ENCODE data around the gene LGR5.
"Not testable (repeated sequence)": the region's sequence is repeated elsewhere in the genome, so short reads cannot be mapped to it uniquely, and the experiment has no call there.

LGR5 gene

DNA sequence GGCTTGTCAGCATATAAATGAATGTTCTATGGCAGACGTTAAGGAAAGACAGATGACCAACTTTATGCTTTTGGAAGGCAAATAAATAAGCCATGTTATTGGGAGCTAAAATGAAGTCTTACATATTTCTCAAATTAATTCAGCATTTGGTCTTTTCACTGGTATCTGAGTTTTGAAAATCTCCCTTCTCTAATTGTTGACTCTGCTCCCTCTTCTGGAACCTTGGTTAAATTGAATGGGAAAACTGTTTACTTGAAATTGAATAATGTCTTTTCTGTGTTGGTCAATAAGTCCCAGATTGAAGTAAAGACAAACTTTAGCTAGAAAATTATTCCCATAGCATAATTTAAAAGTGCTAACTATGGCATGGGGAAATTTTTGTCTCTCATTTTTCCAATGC, 38.7 kb downstream of the LGR5 start:
- no peak for DNase-seq

DNA sequence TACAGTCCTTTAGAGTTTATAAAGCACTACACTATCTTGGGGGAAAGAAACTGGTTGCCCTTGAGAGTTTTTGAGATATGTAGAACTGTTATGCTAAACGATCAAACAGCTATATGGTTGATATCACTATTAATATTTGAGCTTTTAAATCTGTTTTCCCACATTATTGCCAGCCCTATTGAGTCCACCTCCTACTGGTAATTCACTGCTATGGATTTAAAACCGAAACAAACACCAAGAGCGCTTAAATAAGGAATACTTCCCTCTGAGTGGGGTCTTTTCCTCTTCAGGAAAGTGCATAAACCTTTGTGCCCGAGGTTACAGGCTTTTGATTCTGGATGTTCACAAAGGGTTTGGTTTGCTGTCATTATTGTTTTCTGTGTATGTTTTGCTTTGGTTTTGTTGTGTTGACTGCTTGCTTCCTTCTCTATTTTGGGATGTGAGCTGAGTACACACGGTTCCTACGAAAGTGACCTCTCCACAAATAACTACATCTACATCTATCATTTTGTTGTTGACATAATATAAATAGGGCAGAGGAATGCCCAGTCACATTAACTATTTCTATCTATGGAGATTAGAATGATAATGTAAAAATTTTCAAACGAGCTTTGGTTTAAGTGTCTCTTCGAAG, 44.8 kb downstream of the LGR5 start:
- no peak for DNase-seq

GRCh38 chr12:71490844-71491243, 51.2 kb downstream of the LGR5 start:
- DNase-seq = not testable (repeated sequence)

DNA sequence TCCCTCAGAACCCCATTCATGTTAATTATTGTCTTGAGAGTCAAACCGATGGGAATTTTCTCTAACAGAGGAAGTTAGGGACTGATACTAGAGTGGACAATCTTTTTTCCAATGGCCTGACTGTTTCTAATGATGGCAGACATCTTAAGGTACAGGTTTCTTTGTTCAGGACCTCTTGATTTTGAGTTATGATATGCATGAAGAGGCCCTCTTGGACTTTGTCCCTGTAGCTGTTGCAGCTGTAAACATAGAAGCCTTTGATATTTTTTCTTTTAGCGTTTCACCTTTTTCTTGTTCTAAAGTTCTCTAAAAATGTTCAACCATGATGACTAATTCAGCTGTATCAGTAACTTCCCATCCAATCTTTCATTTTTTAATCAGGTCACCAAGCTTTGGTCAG, 53.0 kb downstream of the LGR5 start:
- no peak for DNase-seq

GRCh38 chr12:71499834-71500233, 60.2 kb downstream of the LGR5 start:
- no peak for DNase-seq

DNA sequence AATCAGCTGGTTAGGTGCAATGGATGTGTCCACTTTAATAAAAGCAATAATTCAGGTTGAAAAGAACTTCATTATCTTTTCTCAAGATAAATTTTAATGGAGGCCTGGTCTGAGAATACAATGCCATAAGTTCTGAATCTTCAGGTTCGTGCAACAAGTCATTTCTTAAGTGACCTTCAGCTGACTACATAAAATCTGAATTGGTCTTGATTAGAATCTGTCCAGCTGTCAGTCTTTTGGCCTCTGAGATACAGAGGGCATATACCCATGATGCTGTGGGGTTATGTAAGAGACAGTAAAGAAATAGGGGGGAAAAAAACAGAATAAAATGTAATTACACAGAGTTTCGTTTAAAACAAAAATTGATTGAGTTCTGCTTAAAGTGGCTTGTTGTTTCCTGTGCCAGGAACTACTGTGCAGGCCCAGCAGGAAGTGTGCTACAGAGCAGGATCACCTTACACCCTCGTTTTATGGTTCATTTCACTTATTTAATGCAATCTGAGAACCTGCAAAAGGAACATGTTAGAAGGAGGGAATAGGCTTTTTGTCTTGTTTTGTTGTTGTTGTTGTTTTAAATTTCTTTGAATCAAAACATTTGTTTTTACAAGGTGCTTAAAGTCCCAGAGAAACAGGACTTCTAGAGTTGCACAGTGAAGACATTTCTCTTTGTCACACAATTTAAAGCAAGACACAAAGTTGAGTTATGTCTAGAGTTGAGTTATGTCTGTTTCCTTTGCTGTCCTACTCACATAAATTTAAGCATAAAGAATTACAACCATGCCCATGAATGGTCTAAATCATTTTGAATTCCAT, 64.2 kb downstream of the LGR5 start:
- DNase-seq = no peak

DNA sequence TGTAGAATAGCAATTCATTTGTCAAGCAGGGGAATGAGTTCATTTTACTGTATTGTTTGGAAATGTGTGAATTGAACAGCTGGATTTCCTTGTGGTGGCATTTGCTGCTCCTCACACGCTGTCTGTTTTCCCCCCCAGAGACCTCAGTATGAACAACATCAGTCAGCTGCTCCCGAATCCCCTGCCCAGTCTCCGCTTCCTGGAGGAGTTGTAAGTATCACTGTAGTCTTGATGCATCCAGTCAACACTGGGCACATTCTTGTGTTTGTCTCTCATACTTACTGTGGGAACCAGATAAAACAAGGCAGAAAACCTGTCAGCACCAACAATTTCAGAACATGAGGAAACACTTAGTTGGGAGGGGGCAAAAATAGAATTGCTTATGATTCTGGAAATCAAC, 64.9 kb downstream of the LGR5 start:
- DNase-seq = no peak

GRCh38 chr12:71509705-71510104, 70.1 kb downstream of the LGR5 start:
- no peak for DNase-seq

DNA sequence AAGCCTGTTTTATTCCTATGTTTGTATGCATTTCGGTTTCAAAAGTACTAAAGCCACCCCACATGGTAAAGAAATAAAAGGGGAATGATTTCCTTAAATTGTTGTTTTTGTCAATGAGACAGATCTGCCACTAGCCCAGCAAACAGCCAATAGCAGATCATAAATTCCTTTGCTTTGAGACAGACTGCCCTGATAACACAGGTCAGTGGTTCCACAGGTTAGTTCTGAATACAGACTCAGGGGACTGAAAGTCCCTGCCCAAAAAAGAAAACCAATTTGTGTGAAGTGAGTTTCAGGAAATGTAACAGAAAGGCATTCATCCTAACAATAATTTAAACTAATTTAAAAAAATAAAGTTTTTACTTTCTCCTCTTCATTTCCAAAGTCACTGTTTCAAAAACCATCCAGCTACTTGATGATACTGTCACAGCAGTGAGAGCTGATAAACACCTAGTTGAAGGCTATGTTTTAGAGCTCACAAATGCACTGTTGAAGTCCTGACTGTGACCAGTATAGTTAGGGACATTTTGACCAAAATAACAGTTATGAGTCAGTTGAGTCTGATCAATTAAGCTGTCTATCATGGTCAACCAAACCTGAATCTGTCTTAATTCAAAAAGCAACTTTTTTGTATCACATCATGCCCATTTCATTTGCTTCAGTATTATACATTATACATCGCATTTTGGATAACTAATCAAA, 77.7 kb downstream of the LGR5 start:
- DNase-seq = no peak

DNA sequence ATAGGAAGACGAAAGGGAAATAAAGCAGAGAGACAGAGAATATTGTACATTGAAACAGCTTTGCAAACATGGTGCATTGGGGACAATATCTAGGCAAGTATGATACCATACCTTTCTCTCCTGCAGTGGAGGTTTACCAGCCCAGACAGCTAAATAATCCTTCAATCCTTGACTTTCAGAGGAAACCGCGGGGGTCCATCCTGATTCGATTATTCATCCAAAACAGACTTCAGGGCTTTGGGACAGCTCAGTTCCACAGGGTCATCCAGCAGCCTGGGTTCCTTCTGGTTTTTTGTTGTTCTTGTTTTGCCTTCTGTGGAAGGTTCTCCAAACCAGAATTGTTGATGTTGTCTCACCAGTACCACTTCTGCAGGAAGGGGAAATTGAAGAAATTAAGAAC, 81.5 kb downstream of the LGR5 start:
- DNase-seq = no peak

DNA sequence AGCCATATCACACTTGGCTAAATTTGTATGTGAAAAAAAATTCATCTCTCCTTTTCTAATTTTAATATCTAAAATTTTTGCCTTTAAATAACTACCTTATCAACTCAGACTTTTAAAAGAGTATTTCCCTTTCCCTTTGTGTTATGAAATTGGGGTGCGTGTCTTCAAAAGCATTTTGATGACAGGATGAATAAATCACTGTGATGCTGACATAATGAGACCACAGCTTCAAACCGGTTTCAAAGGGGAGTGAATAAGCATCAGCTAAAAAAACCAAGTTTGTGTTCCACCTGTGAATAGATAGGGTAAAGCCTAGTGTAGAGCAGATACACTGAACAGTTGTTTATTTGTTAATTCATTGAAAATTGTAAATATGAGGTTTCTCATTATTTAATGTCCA, 85.0 kb downstream of the LGR5 start:
- DNase-seq = no peak

DNA sequence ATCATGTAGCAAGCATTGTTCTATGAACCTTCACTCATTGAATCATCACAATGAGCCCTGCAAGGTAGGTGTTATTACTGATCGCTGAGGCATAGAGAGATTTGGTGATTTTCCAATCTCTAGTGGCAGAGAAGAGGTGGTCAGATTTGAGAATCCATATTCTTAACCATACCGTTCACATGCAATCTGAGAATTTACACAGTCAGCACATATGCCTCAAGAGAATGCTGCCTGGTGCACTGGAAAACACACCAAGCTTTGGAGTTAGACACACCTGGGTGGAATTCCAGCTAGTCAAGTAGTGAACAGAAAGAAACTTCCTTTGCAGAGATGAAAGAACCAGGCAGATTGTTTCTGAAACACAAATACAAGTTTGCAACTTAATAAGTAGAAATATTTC, 94.1 kb downstream of the LGR5 start:
- DNase-seq = no peak

DNA sequence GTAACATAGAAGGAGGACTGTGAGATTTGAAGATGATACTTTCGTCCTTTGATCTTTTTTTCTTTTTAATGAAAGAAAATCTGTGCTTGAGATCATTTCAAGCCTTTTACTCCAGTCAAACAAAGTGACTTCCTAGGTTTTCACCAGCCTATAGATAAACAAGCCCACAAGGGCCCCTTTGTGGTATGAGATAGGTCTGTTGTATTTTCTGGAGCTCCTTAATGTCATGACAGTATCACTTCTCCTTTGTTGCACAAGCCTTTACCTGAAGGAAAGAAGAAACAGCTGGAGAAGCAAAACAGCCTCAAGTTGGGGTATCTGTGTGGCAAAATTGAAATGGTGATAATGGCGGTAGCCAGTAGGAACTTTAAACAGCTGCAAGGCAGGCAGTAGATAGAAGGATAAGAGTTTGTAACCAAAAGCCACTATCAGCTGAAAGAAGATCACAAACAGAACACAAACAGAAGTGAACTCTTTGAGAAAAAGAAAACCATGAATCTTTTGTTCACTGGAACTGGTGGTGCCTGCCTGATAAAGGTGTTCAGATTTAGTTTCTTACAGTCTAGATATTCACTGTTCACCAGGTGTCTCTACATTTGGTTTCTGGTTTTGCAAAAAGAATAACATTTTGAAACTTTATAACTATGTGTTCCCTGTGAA, 96.8 kb downstream of the LGR5 start:
- no peak for DNase-seq

GRCh38 chr12:71536939-71537622, 97.5 kb downstream of the LGR5 start:
- no peak for DNase-seq

DNA sequence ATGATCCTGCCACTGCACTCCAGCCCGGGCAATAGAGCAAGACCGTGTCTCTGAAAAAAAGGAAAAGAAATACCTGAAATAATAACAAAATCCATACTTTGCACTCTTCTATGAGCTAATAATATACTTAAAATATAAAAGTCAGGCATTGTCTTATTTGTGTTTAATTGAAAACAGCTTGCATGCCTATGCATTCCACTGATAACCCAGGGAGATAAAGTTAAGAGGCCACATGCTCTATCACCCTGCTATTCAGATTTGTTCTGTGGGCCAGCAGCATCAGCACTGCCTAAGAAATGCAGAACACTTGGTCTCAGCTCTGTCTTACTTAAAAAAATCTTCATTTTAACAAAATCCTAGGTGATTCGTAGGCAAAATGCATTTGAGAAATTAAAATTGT, 99.2 kb downstream of the LGR5 start:
- DNase-seq = no peak

GRCh38 chr12:71541583-71541982, 102.0 kb downstream of the LGR5 start:
- DNase-seq = no peak

- no peak for DNase-seq
These were observed 106.8 kb downstream of the LGR5 start for GRCh38 chr12:71546322-71546861.

DNA sequence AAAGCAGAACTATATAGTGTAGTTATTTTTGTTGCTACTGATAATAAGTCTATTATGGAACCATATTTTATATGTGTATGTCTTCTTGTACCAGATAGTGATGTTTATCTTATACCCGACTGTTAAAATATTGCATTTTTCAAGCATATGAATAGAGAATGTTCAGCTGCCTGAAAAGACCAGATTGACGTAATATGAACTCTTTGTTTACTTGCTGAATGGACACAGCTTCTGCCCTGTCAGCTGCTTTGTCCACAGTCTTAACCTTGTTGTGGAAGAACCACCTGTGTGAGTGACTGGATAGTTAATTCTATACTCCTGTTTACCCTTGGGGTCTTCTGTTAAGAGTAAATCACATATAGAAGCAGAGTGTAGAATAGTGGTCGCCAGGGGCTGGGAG, 109.3 kb downstream of the LGR5 start:
- no peak for DNase-seq

- no peak for DNase-seq
These were observed 111.9 kb downstream of the LGR5 start for GRCh38 chr12:71551529-71551928.

DNA sequence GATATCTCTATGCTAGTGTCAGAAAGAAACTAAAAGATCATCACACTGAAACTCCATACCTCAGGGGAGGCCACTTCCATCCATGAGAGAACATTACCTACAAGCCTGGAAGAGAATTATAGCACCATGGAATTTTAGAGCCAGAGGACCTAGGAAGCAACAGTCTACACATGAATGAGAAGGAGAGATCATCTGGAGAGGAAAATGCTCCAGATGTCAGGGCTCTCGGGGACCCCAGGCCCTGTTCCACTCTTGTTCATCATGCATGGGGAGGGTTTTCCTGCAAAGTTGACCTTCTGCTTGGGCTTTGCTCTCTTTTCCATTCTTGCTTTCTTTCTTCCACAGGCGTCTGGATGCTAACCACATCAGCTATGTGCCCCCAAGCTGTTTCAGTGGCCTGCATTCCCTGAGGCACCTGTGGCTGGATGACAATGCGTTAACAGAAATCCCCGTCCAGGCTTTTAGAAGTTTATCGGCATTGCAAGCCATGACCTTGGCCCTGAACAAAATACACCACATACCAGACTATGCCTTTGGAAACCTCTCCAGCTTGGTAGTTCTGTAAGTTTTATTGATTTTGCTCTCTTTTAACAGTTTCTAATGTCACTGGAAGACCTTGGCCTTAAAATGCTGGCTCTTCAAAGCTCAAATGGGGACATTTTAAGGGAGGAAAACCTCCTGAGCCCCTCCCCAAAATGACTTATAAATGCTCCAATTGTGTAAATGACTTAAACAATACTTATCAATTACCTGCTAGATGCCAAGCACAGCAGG, 113.3 kb downstream of the LGR5 start:
- DNase-seq = no peak

DNA sequence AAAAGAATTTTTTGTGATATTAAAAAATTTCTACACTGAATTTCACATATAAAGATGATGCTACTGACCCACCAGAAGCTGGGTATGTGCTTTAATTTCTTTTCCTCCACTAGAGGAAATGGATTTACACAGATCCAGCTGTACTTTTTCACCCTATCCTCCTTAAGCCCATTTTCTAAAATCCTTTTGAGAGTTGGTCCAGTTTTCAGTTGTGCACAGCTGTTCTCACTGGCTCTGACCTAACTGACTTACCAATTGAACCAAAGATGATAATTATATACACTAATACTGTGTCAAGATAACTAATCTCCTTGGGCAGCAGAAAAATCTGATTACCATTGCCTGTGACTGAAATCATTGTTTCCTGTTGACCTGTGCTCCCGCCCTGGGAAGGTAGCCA, 115.6 kb downstream of the LGR5 start:
- DNase-seq = no peak

- DNase-seq = not testable (repeated sequence)
These were observed 116.2 kb downstream of the LGR5 start for GRCh38 chr12:71555789-71556188.
